Measurements from ENCODE around the gene OMD. TPM values are rescaled to one million over a fixed set of nuclear protein-coding genes. Genes with fewer than 3 reads are reported as not detected.

OMD gene
- total and polyA plus RNA-seq, 2 donors (not counting 1 experiment from before 2014, with no cell fraction given), result not detected

- no peak for ATAC-seq (ENCODE audit: low read depth)
- ChIA-PET CTCF (no interaction called here), POLR2A (no interaction called here)
- no CpG with 5 or more reads among the region's 5 CpGs for WGBS (ENCODE audit: insufficient coverage)
- Mint-ChIP-seq H3K9me3 (ENCODE audit: insufficient read depth) (no peaks in the 10 kb centered on the region), H3K4me1 (peaks cover 17% of the 10 kb centered on the region), H3K4me3 (no peak overlapping the region), H3K27me3 (no peaks in the 10 kb centered on the region), H3K27ac (no peak overlapping the region)
- no peaks in the 10 kb centered on the region for H4K20me1 ChIP-seq (ENCODE audit: control insufficient read depth, insufficient read depth, low read length, poor library complexity, severe bottlenecking)
- no peak overlapping the region for H2AFZ ChIP-seq (ENCODE audit: insufficient read depth, low read depth, low read length, poor library complexity, severe bottlenecking)
- H3K4me3 ChIP-seq (ENCODE audit: control extremely low read depth in 1 of 5, extremely low read depth in 1 of 5, insufficient read depth in 1 of 5, low read depth in 2 of 5, low read length in 4 of 5), result no peak overlapping the region
- no peaks in the 10 kb centered on the region for H3K79me2 ChIP-seq (ENCODE audit: control insufficient read depth, insufficient read depth, low read length)
- intact Hi-C loops (cut with micrococcal nuclease), result no loop called here
- no peak overlapping the region for H3K4me2 ChIP-seq (replicated peaks; ENCODE audit: low read depth, low read length, poor library complexity, severe bottlenecking)
- no peak for TF ChIP-seq EZH2 (IDR thresholded peaks at IDR 0.05; ENCODE audit: borderline replicate concordance, insufficient read depth, low read depth, low read length, poor library complexity, severe bottlenecking)
- no peaks in the 10 kb centered on the region for H3K27me3 ChIP-seq (replicated peaks in 1 of 4; ENCODE audit: control extremely low read depth in 1 of 4, control insufficient read depth in 3 of 4, insufficient read depth in 4 of 4, low read length in 3 of 4)
- no peak for DNase-seq
- no peaks in the 10 kb centered on the region for H3K36me3 ChIP-seq (replicated peaks in 1 of 2; ENCODE audit: control extremely low read depth in 1 of 2, control insufficient read depth in 1 of 2, extremely low read depth in 1 of 2, insufficient read depth in 2 of 2, low read length in 1 of 2)
- H3K27ac ChIP-seq (ENCODE audit: low read length in 2 of 2), result no peak overlapping the region
- H3K9me3 ChIP-seq (ENCODE audit: control extremely low read depth in 1 of 3, control insufficient read depth in 2 of 3, insufficient read depth in 1 of 3, low read length in 2 of 3), result no peaks in the 10 kb centered on the region
- peaks cover 13 to 15% of the 10 kb centered on the region in 2 donors for H3K4me1 ChIP-seq (ENCODE audit: control insufficient read depth in 2 of 2, insufficient read depth in 2 of 2, low read length in 2 of 2)
- H3K9ac ChIP-seq (ENCODE audit: low read length), result no peak overlapping the region
Measured at GRCh38 chr9:92402826-92403745, 21.2 kb downstream of the OMD start.

GRCh38 chr9:92402360-92402759 is 21.9 kb downstream of the OMD start:
- ChIA-PET POLR2A (no interaction called here), CTCF (no interaction called here)
- Histone ChIP-seq H3K27me3 (replicated peaks in 1 of 4; ENCODE audit: control extremely low read depth in 1 of 4, control insufficient read depth in 3 of 4, insufficient read depth in 4 of 4, low read length in 3 of 4) (no peaks in the 10 kb centered on the region), H3K4me2 (replicated peaks; ENCODE audit: low read depth, low read length, poor library complexity, severe bottlenecking) (no peak overlapping the region), H3K9ac (ENCODE audit: low read length) (no peak overlapping the region), H3K4me1 (ENCODE audit: control insufficient read depth in 2 of 2, insufficient read depth in 2 of 2, low read length in 2 of 2) (peaks cover 13 to 15% of the 10 kb centered on the region in 2 donors), H4K20me1 (ENCODE audit: control insufficient read depth, insufficient read depth, low read length, poor library complexity, severe bottlenecking) (no peaks in the 10 kb centered on the region), H2AFZ (ENCODE audit: insufficient read depth, low read depth, low read length, poor library complexity, severe bottlenecking) (no peak overlapping the region), H3K9me3 (ENCODE audit: control extremely low read depth in 1 of 3, control insufficient read depth in 2 of 3, insufficient read depth in 1 of 3, low read length in 2 of 3) (no peaks in the 10 kb centered on the region), H3K4me3 (ENCODE audit: control extremely low read depth in 1 of 5, extremely low read depth in 1 of 5, insufficient read depth in 1 of 5, low read depth in 2 of 5, low read length in 4 of 5) (no peak overlapping the region), H3K79me2 (ENCODE audit: control insufficient read depth, insufficient read depth, low read length) (no peaks in the 10 kb centered on the region), H3K36me3 (replicated peaks in 1 of 2; ENCODE audit: control extremely low read depth in 1 of 2, control insufficient read depth in 1 of 2, extremely low read depth in 1 of 2, insufficient read depth in 2 of 2, low read length in 1 of 2) (no peaks in the 10 kb centered on the region), H3K27ac (ENCODE audit: low read length in 2 of 2) (no peak overlapping the region)
- Mint-ChIP-seq H3K4me3 (no peak overlapping the region), H3K4me1 (peaks cover 17% of the 10 kb centered on the region), H3K27ac (no peak overlapping the region), H3K9me3 (ENCODE audit: insufficient read depth) (no peaks in the 10 kb centered on the region), H3K27me3 (no peaks in the 10 kb centered on the region)
- TF ChIP-seq CTCF (IDR thresholded peaks at IDR 0.05), result no peak
- no peak for TF ChIP-seq EZH2 (IDR thresholded peaks at IDR 0.05; ENCODE audit: borderline replicate concordance, insufficient read depth, low read depth, low read length, poor library complexity, severe bottlenecking)
- intact Hi-C loops (cut with micrococcal nuclease), result no loop called here
- no CpG with 5 or more reads among the region's 1 CpG for WGBS (ENCODE audit: insufficient coverage)
- ATAC-seq (ENCODE audit: low read depth) (no peak), DNase-seq (no peak)
